DND-41 (cell line): ENCODE results near the gene GEMIN7.
A peak's percentile ranks its signal among the peaks of the same experiment; 100 is the strongest.

Experiments
- ATAC-seq: fragments of 200-7000 bp; cut with Tn5 transposase; 3 replicates; pipeline ENCODE4 v1.9.1; 2021; ENCODE audit warnings: low read depth; ENCODE audit not compliant: insufficient read depth
- DNase-seq: peaks from one replicate; pipeline ENCODE4 v3.0.0-alpha.2; 2020
- H2AFZ ChIP-seq: 2 replicates; pipeline ENCODE4 v1.6.0; 2012; ENCODE audit warnings: low read depth, low read length
- H3K27ac ChIP-seq: 2 replicates; pipeline ENCODE4 v1.5.1; 2012; ENCODE audit warnings: low read length, inconsistent platforms
- H3K27me3 ChIP-seq: fragments of 200-600 bp; sonication (generic); 2 replicates; pipeline ENCODE4 v1.6.0; 2012; ENCODE audit warnings: low read length, mild to moderate bottlenecking, inconsistent platforms; ENCODE audit not compliant: insufficient read depth, poor library complexity
- H3K36me3 ChIP-seq: 2 replicates; pipeline ENCODE4 v1.5.1; 2012; ENCODE audit warnings: low read length, inconsistent platforms; ENCODE audit not compliant: insufficient read depth
- H3K4me1 ChIP-seq: 2 replicates; pipeline ENCODE4 v1.5.1; 2012; ENCODE audit warnings: mild to moderate bottlenecking, low read length; ENCODE audit not compliant: insufficient read depth
- H3K4me2 ChIP-seq: 2 replicates; pipeline ENCODE4 v1.6.0; 2012; ENCODE audit warnings: mild to moderate bottlenecking, moderate library complexity, low read length, inconsistent platforms; ENCODE audit not compliant: insufficient read depth
- H3K4me3 ChIP-seq, 2 experiments: fragments of 200-600 bp in 1 of 2; shearing (Covaris generic) in 1 of 2; 2 replicates each; pipeline ENCODE4 v1.5.1; 2012 to 2016; ENCODE audit warnings: inconsistent platforms in 2 of 2, low read length in 2 of 2, mild to moderate bottlenecking in 2 of 2, low read depth in 1 of 2, moderate library complexity in 1 of 2
- H3K79me2 ChIP-seq: 2 replicates; pipeline ENCODE4 v1.6.0; 2012; ENCODE audit warnings: low read length, inconsistent platforms; ENCODE audit not compliant: insufficient read depth
- H3K9ac ChIP-seq: 2 replicates; pipeline ENCODE4 v1.6.0; 2012; ENCODE audit warnings: low read depth, mild to moderate bottlenecking, inconsistent platforms, low read length, moderate library complexity
- H3K9me3 ChIP-seq: 2 replicates; pipeline ENCODE4 v1.5.1; 2012; ENCODE audit warnings: low read length, moderate library complexity, mild to moderate bottlenecking, inconsistent platforms; ENCODE audit not compliant: insufficient read depth, severe bottlenecking
- H4K20me1 ChIP-seq: 2 replicates; pipeline ENCODE4 v1.6.0; 2012; ENCODE audit warnings: low read length; ENCODE audit not compliant: insufficient read depth
- CTCF ChIP-seq: IDR thresholded peaks from 2 replicates; pipeline ENCODE4 v1.5.1; 2012; ENCODE audit warnings: borderline replicate concordance, low read length, moderate library complexity, mild to moderate bottlenecking; ENCODE audit not compliant: poor library complexity, severe bottlenecking; ENCODE audit errors: extremely low read depth
- EZH2 ChIP-seq: IDR thresholded peaks from 3 replicates; pipeline ENCODE4 v1.6.1; 2012; ENCODE audit warnings: borderline replicate concordance, low read depth, mild to moderate bottlenecking, moderate library complexity, low read length, inconsistent platforms; ENCODE audit not compliant: severe bottlenecking

GEMIN7 gene

GRCh38 chr19:45102481-45102880, 23.4 kb downstream of the GEMIN7 start:
- H4K20me1 ChIP-seq, result peaks cover 89% of the 10 kb centered on the region
- peaks cover 97% of the 10 kb centered on the region for H3K79me2 ChIP-seq
- no peak overlapping the region for H3K27ac ChIP-seq
- ATAC-seq (no peak), DNase-seq (no peak)
- TF ChIP-seq EZH2, result no peak
- no peak for TF ChIP-seq CTCF
- H3K27me3 ChIP-seq, result no peaks in the 10 kb centered on the region
- peaks cover 10% of the 10 kb centered on the region for H3K4me1 ChIP-seq
- H3K9ac ChIP-seq, result no peak overlapping the region
- H3K4me3 ChIP-seq, result no peak overlapping the region
- H3K9me3 ChIP-seq, result no peaks in the 10 kb centered on the region
- no peak overlapping the region for H2AFZ ChIP-seq
- H3K4me2 ChIP-seq, result no peak overlapping the region
- peaks cover 29% of the 10 kb centered on the region for H3K36me3 ChIP-seq

- no peaks in the 10 kb centered on the region for H3K27me3 ChIP-seq
- peaks cover 4% of the 10 kb centered on the region; the same call in 1 of the 2 replicates for H3K4me1 ChIP-seq
- peaks cover 89% of the 10 kb centered on the region for H4K20me1 ChIP-seq
- peaks cover 23% of the 10 kb centered on the region for H3K36me3 ChIP-seq
- peak; percentile 67 for ATAC-seq
- H3K9ac ChIP-seq, result no peak overlapping the region
- H3K4me3 ChIP-seq, result no peak overlapping the region
- no peaks in the 10 kb centered on the region for H3K9me3 ChIP-seq
- no peak overlapping the region for H3K27ac ChIP-seq
- no peak overlapping the region for H3K4me2 ChIP-seq
- DNase-seq, result peak; percentile 34
- H2AFZ ChIP-seq, result no peak overlapping the region
- H3K79me2 ChIP-seq, result peaks cover 97% of the 10 kb centered on the region
- TF ChIP-seq EZH2, result no peak
- no peak for TF ChIP-seq CTCF
Measured at GRCh38 chr19:45103156-45103507, 24.1 kb downstream of the GEMIN7 start.

- H3K4me2 ChIP-seq, result no peak overlapping the region
- H3K27me3 ChIP-seq, result no peaks in the 10 kb centered on the region
- H3K4me3 ChIP-seq, result no peak overlapping the region
- no peak overlapping the region for H2AFZ ChIP-seq
- H3K36me3 ChIP-seq, result peaks cover 19% of the 10 kb centered on the region; the same call in 1 of the 2 replicates
- no peak for TF ChIP-seq CTCF
- H3K27ac ChIP-seq, result no peak overlapping the region
- H4K20me1 ChIP-seq, result peaks cover 87% of the 10 kb centered on the region
- ATAC-seq (0 out of 3 replicates have a peak, but pooled peaks have one; percentile 10), DNase-seq (no peak)
- H3K9ac ChIP-seq, result no peak overlapping the region
- H3K79me2 ChIP-seq, result peaks cover 96% of the 10 kb centered on the region
- no peaks in the 10 kb centered on the region for H3K4me1 ChIP-seq
- H3K9me3 ChIP-seq, result no peaks in the 10 kb centered on the region
Measured at GRCh38 chr19:45103508-45104319, 24.7 kb downstream of the GEMIN7 start.
